H9 (cell line): ENCODE results near the gene MORN5. TPM values are rescaled to one million over a fixed set of nuclear protein-coding genes. Genes with fewer than 3 reads are reported as not detected.

Experiments
- DNase-seq: peaks from one replicate; pipeline ENCODE4 v3.0.0-alpha.2; 2017
- H2AFZ ChIP-seq: one replicate; pipeline ENCODE4 v1.6.1; 2013; ENCODE audit warnings: mild to moderate bottlenecking, low read length, control low read depth, moderate library complexity
- H2AK5ac ChIP-seq: 2 replicates; pipeline ENCODE4 v1.6.1; 2013; ENCODE audit warnings: low read length, control low read depth, mixed read lengths; ENCODE audit not compliant: insufficient read length
- H2BK120ac ChIP-seq: one replicate; pipeline ENCODE4 v1.6.1; 2013; ENCODE audit warnings: low read depth, mild to moderate bottlenecking, low read length, control low read depth, inconsistent platforms; ENCODE audit not compliant: poor library complexity, severe bottlenecking
- H2BK12ac ChIP-seq: 2 replicates; pipeline ENCODE4 v1.6.1; 2013; ENCODE audit warnings: low read length, control low read depth, mixed read lengths, low read depth; ENCODE audit not compliant: insufficient read length
- H2BK15ac ChIP-seq: 2 replicates; pipeline ENCODE4 v1.6.1; 2013; ENCODE audit warnings: low read depth, low read length, control low read depth
- H2BK20ac ChIP-seq: one replicate; pipeline ENCODE4 v1.6.1; 2013; ENCODE audit warnings: low read depth, mild to moderate bottlenecking, low read length, control low read depth, inconsistent platforms; ENCODE audit not compliant: poor library complexity, severe bottlenecking
- H2BK5ac ChIP-seq: 2 replicates; pipeline ENCODE4 v1.6.1; 2013; ENCODE audit warnings: low read length, control low read depth, mixed read lengths; ENCODE audit not compliant: insufficient read length
- H3K14ac ChIP-seq: 2 replicates; pipeline ENCODE4 v1.6.1; 2013; ENCODE audit warnings: low read length, control low read depth; ENCODE audit not compliant: insufficient read depth
- H3K18ac ChIP-seq: 2 replicates; pipeline ENCODE4 v1.6.1; 2013; ENCODE audit warnings: low read depth, mild to moderate bottlenecking, mixed read lengths, low read length, control low read depth; ENCODE audit not compliant: insufficient read length
- H3K23ac ChIP-seq: 2 replicates; pipeline ENCODE4 v1.6.1; 2013; ENCODE audit warnings: low read length, control low read depth, mixed read lengths, low read depth; ENCODE audit not compliant: insufficient read length
- H3K23me2 ChIP-seq: 2 replicates; pipeline ENCODE4 v1.6.1; 2013; ENCODE audit warnings: low read depth, mild to moderate bottlenecking, mixed read lengths, low read length, control low read depth; ENCODE audit not compliant: insufficient read length, poor library complexity, severe bottlenecking
- H3K27ac ChIP-seq: 2 replicates; pipeline ENCODE4 v1.5.1; 2013; ENCODE audit warnings: low read length, control low read depth, mixed read lengths, low read depth; ENCODE audit not compliant: insufficient read length
- H3K27me3 ChIP-seq: 2 replicates; pipeline ENCODE4 v1.6.1; 2013; ENCODE audit warnings: low read length, control low read depth, inconsistent platforms; ENCODE audit not compliant: insufficient read depth
- H3K4ac ChIP-seq: 2 replicates; pipeline ENCODE4 v1.6.1; 2013; ENCODE audit warnings: low read depth, mild to moderate bottlenecking, control low read depth, inconsistent platforms, low read length, moderate library complexity
- H3K4me1 ChIP-seq: 2 replicates; pipeline ENCODE4 v1.6.1; 2013; ENCODE audit warnings: low read length, control low read depth, inconsistent platforms; ENCODE audit not compliant: insufficient read depth
- H3K4me2 ChIP-seq: 2 replicates; pipeline ENCODE4 v1.6.1; 2013; ENCODE audit warnings: low read length, control low read depth, mixed read lengths; ENCODE audit not compliant: insufficient read length, insufficient read depth
- H3K56ac ChIP-seq: 2 replicates; pipeline ENCODE4 v1.6.1; 2013; ENCODE audit warnings: low read depth, mild to moderate bottlenecking, mixed read lengths, low read length, control low read depth; ENCODE audit not compliant: insufficient read length
- H3K79me1 ChIP-seq: 2 replicates; pipeline ENCODE4 v1.6.1; 2013; ENCODE audit warnings: low read depth, mild to moderate bottlenecking, moderate library complexity, low read length, control low read depth, inconsistent platforms; ENCODE audit not compliant: insufficient read depth, poor library complexity, severe bottlenecking
- H3K79me2 ChIP-seq: 2 replicates; pipeline ENCODE4 v1.6.1; 2013; ENCODE audit warnings: low read length, control low read depth, inconsistent platforms; ENCODE audit not compliant: insufficient read depth
- H3K9ac ChIP-seq: 2 replicates; pipeline ENCODE4 v1.6.1; 2013; ENCODE audit warnings: low read length, control low read depth, mixed read lengths; ENCODE audit not compliant: insufficient read length; ENCODE audit errors: extremely low read depth
- H3K9me3 ChIP-seq: one replicate; pipeline ENCODE4 v1.6.1; 2013; ENCODE audit warnings: low read depth, low read length, inconsistent platforms; ENCODE audit not compliant: control insufficient read depth
- H3T11ph ChIP-seq: one replicate; pipeline ENCODE4 v1.6.1; 2013; ENCODE audit warnings: mild to moderate bottlenecking, low read length, control low read depth, inconsistent platforms
- H4K20me1 ChIP-seq: one replicate; pipeline ENCODE4 v1.6.1; 2013; ENCODE audit not compliant: control insufficient read depth, insufficient read length, insufficient read depth
- H4K5ac ChIP-seq: 2 replicates; pipeline ENCODE4 v1.6.1; 2013; ENCODE audit warnings: low read depth, mild to moderate bottlenecking, mixed read lengths, low read length, control low read depth; ENCODE audit not compliant: insufficient read length
- H4K8ac ChIP-seq: replicated peaks from 2 replicates; pipeline ENCODE4 v1.6.1; 2013; ENCODE audit warnings: low read length, control low read depth, mixed read lengths, low read depth; ENCODE audit not compliant: insufficient read length
- H4K91ac ChIP-seq: 2 replicates; pipeline ENCODE4 v1.6.1; 2013; ENCODE audit warnings: low read depth, mild to moderate bottlenecking, moderate library complexity, mixed read lengths, low read length, control low read depth; ENCODE audit not compliant: insufficient read length
- H3K27ac Mint-ChIP-seq, 3 experiments: 2 replicates in 2 of 3; 3 replicates in 1 of 3; pipeline ENCODE4 v1.8.0; 2020 to 2021; ENCODE audit warnings: mixed read lengths in 3 of 3, mild to moderate bottlenecking in 1 of 3, moderate library complexity in 1 of 3
- H3K27me3 Mint-ChIP-seq: 2 replicates; pipeline ENCODE4 v1.8.0; 2021; ENCODE audit warnings: low read depth, mild to moderate bottlenecking, moderate library complexity, mixed read lengths
- H3K36me3 Mint-ChIP-seq, 3 experiments: 2 replicates in 2 of 3; 3 replicates in 1 of 3; pipeline ENCODE4 v1.8.0; 2020 to 2021; ENCODE audit warnings: low read depth in 3 of 3, mixed read lengths in 3 of 3; ENCODE audit not compliant: insufficient read depth in 1 of 3
- H3K4me1 Mint-ChIP-seq, 2 experiments: 2 replicates each; pipeline ENCODE4 v1.8.0; 2020; ENCODE audit warnings: mixed read lengths in 2 of 2
- H3K4me3 Mint-ChIP-seq, 2 experiments: 2 replicates in 1 of 2; 3 replicates in 1 of 2; pipeline ENCODE4 v1.8.0; 2020 to 2021; ENCODE audit warnings: mild to moderate bottlenecking in 2 of 2, mixed read lengths in 2 of 2, moderate library complexity in 1 of 2
- H3K9me3 Mint-ChIP-seq, 2 experiments: 2 replicates in 1 of 2; 3 replicates in 1 of 2; pipeline ENCODE4 v1.8.0; 2020; ENCODE audit warnings: mild to moderate bottlenecking in 2 of 2, mixed read lengths in 2 of 2, moderate library complexity in 1 of 2
- WGBS: extraction: QIAGEN DNeasy Blood & Tissue Kit; methylation state at CpG from one replicate; pipeline ENCODE4 v1.1.7; 2013; ENCODE audit warnings: missing lambda C conversion rate, low lambda C conversion rate, mixed read lengths; ENCODE audit not compliant: insufficient read length; ENCODE audit errors: extremely low coverage; 5-methylcytosine and 5-hydroxymethylcytosine counted together
- total RNA-seq: library from RNA; stranded (reverse); gene quantifications from 2 replicates; pipeline ENCODE4 v1.2.1, GENCODE V29; 2021
- TF ChIP-seq, protein P1 (sequence below): fragments of 200-600 bp; sonication (generic); conservative IDR thresholded peaks from 3 replicates; pipeline ENCODE4 v1.8.0; 2021; ENCODE audit warnings: antibody characterized with exemption, mild to moderate bottlenecking

Gene MORN5
- total RNA-seq, 1 experiment from 2014 or later = not detected

DNA sequence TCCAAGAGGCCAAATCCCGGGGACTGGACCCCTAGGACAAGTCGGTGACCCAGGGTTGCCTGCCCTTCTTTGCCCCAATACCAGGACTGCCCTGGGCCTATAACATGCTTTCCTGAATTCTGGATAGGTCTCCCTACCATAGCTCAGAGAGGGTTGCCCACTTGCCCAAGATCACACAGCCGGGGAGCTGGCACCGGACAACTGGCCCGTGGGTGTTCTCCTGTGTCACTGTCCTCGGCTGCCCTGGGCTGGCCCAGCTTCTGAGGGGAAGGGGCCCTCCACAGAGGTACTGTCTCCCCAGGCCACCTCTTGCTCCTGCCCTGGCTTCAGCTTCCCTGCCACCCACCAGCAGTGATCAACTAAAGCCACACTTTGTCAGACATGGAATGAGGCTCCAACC is 37.8 kb upstream of the MORN5 start:
- Histone ChIP-seq H3K27ac (no peak overlapping the region), H3K9me3 (no peaks in the 10 kb centered on the region), H4K5ac (no peak overlapping the region), H3K9ac (no peak overlapping the region), H4K20me1 (no peaks in the 10 kb centered on the region), H3K23me2 (peaks cover 9% of the 10 kb centered on the region), H4K91ac (no peak overlapping the region), H3K4me1 (no peaks in the 10 kb centered on the region), H2BK120ac (no peak overlapping the region), H2BK5ac (no peak overlapping the region), H2AK5ac (no peak overlapping the region), H3K4ac (no peak overlapping the region), H4K8ac (no peak overlapping the region), H2BK12ac (no peak overlapping the region), H3K23ac (no peak overlapping the region), H2BK15ac (no peak overlapping the region), H3K4me2 (no peak overlapping the region), H3K79me1 (no peaks in the 10 kb centered on the region), H3K14ac (no peak overlapping the region), H3T11ph (no peak overlapping the region), H2AFZ (no peak overlapping the region), H3K18ac (no peak overlapping the region), H3K79me2 (no peaks in the 10 kb centered on the region), H3K56ac (no peak overlapping the region), H3K27me3 (peaks cover 3% of the 10 kb centered on the region; the same call in 1 of the 2 replicates), H2BK20ac (no peak overlapping the region)
- H3K27me3 Mint-ChIP-seq = peaks cover 25% of the 10 kb centered on the region
- TF ChIP-seq, protein P1, sequence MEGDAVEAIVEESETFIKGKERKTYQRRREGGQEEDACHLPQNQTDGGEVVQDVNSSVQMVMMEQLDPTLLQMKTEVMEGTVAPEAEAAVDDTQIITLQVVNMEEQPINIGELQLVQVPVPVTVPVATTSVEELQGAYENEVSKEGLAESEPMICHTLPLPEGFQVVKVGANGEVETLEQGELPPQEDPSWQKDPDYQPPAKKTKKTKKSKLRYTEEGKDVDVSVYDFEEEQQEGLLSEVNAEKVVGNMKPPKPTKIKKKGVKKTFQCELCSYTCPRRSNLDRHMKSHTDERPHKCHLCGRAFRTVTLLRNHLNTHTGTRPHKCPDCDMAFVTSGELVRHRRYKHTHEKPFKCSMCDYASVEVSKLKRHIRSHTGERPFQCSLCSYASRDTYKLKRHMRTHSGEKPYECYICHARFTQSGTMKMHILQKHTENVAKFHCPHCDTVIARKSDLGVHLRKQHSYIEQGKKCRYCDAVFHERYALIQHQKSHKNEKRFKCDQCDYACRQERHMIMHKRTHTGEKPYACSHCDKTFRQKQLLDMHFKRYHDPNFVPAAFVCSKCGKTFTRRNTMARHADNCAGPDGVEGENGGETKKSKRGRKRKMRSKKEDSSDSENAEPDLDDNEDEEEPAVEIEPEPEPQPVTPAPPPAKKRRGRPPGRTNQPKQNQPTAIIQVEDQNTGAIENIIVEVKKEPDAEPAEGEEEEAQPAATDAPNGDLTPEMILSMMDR = no peak
- H3K9me3 Mint-ChIP-seq = no peaks in the 10 kb centered on the region
- WGBS = no CpG with 5 or more reads among the region's 6 CpGs
- peak overlapping the region in 2 of 3 experiments; percentile 59 to 68; a peak in 2 of 7 replicates for H3K27ac Mint-ChIP-seq
- no peak for DNase-seq
- H3K36me3 Mint-ChIP-seq = no peaks in the 10 kb centered on the region
- no peak overlapping the region; a peak in 1 of 5 replicates for H3K4me3 Mint-ChIP-seq
- peaks cover 16 to 17% of the 10 kb centered on the region in 2 experiments for H3K4me1 Mint-ChIP-seq
